Endothelial cell of umbilical vein (primary cell): ENCODE measurements around the gene NTNG1. TPM values are rescaled to one million over a fixed set of nuclear protein-coding genes. Genes with fewer than 3 reads are reported as not detected.

ENCODE experiments used
- BruUV-seq: library from RNA; stranded (reverse); fragments of 400-500 nt; replicated peaks from 2 replicates; lab custom pipeline; 2021; lab: Mats Ljungman, UMichigan
- CTCF ChIA-PET: fragments of 300-600, 350-600 bp; sonication (Branson Sonifier 250); formaldehyde crosslinking; loops from one replicate; lab custom pipeline; 2021; ENCODE audit warnings: antibody characterized with exemption, inconsistent platforms; lab: Charles Lee
- POLR2A ChIA-PET: fragments of 300-600, 350-600 bp; sonication (Branson Sonifier 250); formaldehyde crosslinking; loops from one replicate; lab custom pipeline; 2021; ENCODE audit warnings: antibody characterized with exemption, inconsistent platforms; lab: Charles Lee
- DNase-seq: peaks from one replicate; pipeline ENCODE4 v3.0.0-alpha.2; 2011; ENCODE audit warnings: low read depth, low spot score
- FAIRE-seq: peaks from 2 replicates; lab custom pipeline; 2011; peaks lifted over from hg19 to GRCh38; lab: Jason Lieb, UNC
- H2AFZ ChIP-seq: 2 replicates; pipeline ENCODE4 v1.6.0; 2012; ENCODE audit warnings: low read depth, low read length, control low read depth, inconsistent platforms
- H3K27ac ChIP-seq: 2 replicates; pipeline ENCODE4 v1.5.1; 2011; ENCODE audit warnings: low read depth, mild to moderate bottlenecking, control low read depth, low read length, moderate library complexity; ENCODE audit not compliant: insufficient read depth
- H3K27me3 ChIP-seq, 2 experiments: 2 replicates each; pipeline versions ENCODE4 v1.6.0 to v1.6.1; 2011; ENCODE audit warnings: low read length in 2 of 2, mixed read lengths in 1 of 2; ENCODE audit not compliant: control insufficient read depth in 2 of 2, insufficient read depth in 2 of 2
- H3K36me3 ChIP-seq, 2 experiments: 2 replicates in 1 of 2; 3 replicates in 1 of 2; pipeline ENCODE4 v1.5.1; 2011; ENCODE audit warnings: low read length in 2 of 2, mild to moderate bottlenecking in 1 of 2, moderate library complexity in 1 of 2; ENCODE audit not compliant: control insufficient read depth in 2 of 2, insufficient read depth in 2 of 2; ENCODE audit errors: extremely low read depth in 1 of 2
- H3K4me1 ChIP-seq: 3 replicates; pipeline ENCODE4 v1.5.1; 2011; ENCODE audit warnings: mild to moderate bottlenecking, low read length; ENCODE audit not compliant: control insufficient read depth, insufficient read depth; ENCODE audit errors: extremely low read depth
- H3K4me2 ChIP-seq: 2 replicates; pipeline ENCODE4 v1.6.1; 2011; ENCODE audit warnings: low read length, control low read depth, mixed read lengths; ENCODE audit not compliant: insufficient read depth
- H3K4me3 ChIP-seq, 3 experiments: fragments of 200-600 bp in 1 of 3; sonication (generic), shearing (Covaris generic) in 1 of 3; replicated peaks in 1 of 3; 2 replicates each; pipeline ENCODE4 v1.5.1; 2011 to 2016; ENCODE audit warnings: control low read depth in 3 of 3, low read length in 3 of 3, mild to moderate bottlenecking in 2 of 3, inconsistent platforms in 1 of 3, low read depth in 1 of 3, moderate library complexity in 1 of 3; ENCODE audit not compliant: insufficient read depth in 1 of 3
- H3K79me2 ChIP-seq: 2 replicates; pipeline ENCODE4 v1.6.0; 2012; ENCODE audit warnings: low read length, inconsistent platforms; ENCODE audit not compliant: control insufficient read depth, insufficient read depth
- H3K9ac ChIP-seq: replicated peaks from 2 replicates; pipeline ENCODE3; 2011; ENCODE audit warnings: low read length, control low read depth; ENCODE audit not compliant: insufficient read depth; ENCODE audit errors: extremely low read depth
- H3K9me1 ChIP-seq: replicated peaks from 3 replicates; pipeline ENCODE4 v1.6.0; 2011; ENCODE audit warnings: mild to moderate bottlenecking, low read length; ENCODE audit not compliant: control insufficient read depth, insufficient read depth; ENCODE audit errors: extremely low read depth
- H3K9me3 ChIP-seq: replicated peaks from 2 replicates; pipeline ENCODE4 v1.5.1; 2012; ENCODE audit warnings: low read length, inconsistent platforms; ENCODE audit not compliant: control insufficient read depth, insufficient read depth
- H4K20me1 ChIP-seq: replicated peaks from 2 replicates; pipeline ENCODE3; 2011; ENCODE audit warnings: mild to moderate bottlenecking, low read length; ENCODE audit not compliant: control insufficient read depth, insufficient read depth; ENCODE audit errors: extremely low read depth
- CTCF ChIP-seq, 2 donors: IDR thresholded peaks; 1 replicate in 1 of 2; 2 replicates in 1 of 2; pipeline ENCODE4 v1.5.1; 2011; ENCODE audit warnings: low read length in 2 of 2, mild to moderate bottlenecking in 2 of 2, moderate library complexity in 2 of 2, control low read depth in 1 of 2, inconsistent platforms in 1 of 2, low read depth in 1 of 2; ENCODE audit not compliant: insufficient read depth in 1 of 2; ENCODE audit errors: extremely low read depth in 1 of 2
- EZH2 ChIP-seq: IDR thresholded peaks from 2 replicates; pipeline ENCODE4 v1.6.1; 2012; ENCODE audit warnings: borderline replicate concordance, low read depth, mild to moderate bottlenecking, moderate library complexity, low read length, inconsistent platforms; ENCODE audit not compliant: severe bottlenecking
- FOS ChIP-seq: IDR thresholded peaks from 2 replicates; pipeline ENCODE4 v1.6.1; 2011; ENCODE audit warnings: mild to moderate bottlenecking, low read length, moderate library complexity, borderline replicate concordance; ENCODE audit not compliant: insufficient read depth
- GATA2 ChIP-seq: IDR thresholded peaks from 2 replicates; pipeline ENCODE4 v1.7.0; 2011; ENCODE audit warnings: low read depth, mild to moderate bottlenecking, moderate library complexity, mixed read lengths, low read length; ENCODE audit not compliant: insufficient read length, insufficient read depth
- JUN ChIP-seq: IDR thresholded peaks from 2 replicates; pipeline ENCODE4 v1.6.1; 2011; ENCODE audit warnings: borderline replicate concordance, low read depth; ENCODE audit not compliant: insufficient read length, insufficient read depth
- MAX ChIP-seq: IDR thresholded peaks from 2 replicates; pipeline ENCODE4 v1.6.1; 2011; ENCODE audit not compliant: insufficient read depth, insufficient read length
- MYC ChIP-seq: IDR thresholded peaks from one replicate; pipeline ENCODE4 v1.6.1; 2011; ENCODE audit warnings: mild to moderate bottlenecking, low read depth, low read length
- POLR2A ChIP-seq: IDR thresholded peaks from 2 replicates; pipeline ENCODE4 v1.6.1; 2012; ENCODE audit warnings: low read depth, mild to moderate bottlenecking, control low read depth, low read length
- POLR2AphosphoS5 ChIP-seq: IDR thresholded peaks from 2 replicates; pipeline ENCODE4 v1.6.1; 2012; ENCODE audit warnings: low read depth, mild to moderate bottlenecking, control low read depth, low read length, moderate library complexity; ENCODE audit not compliant: insufficient read depth
- dilution Hi-C: fragments of 300-500 bp; cut with MboI; formaldehyde crosslinking; loops from one replicate; pipeline ENCODE4 v1.15.0; 2019; ENCODE audit warnings: low sequenced_read_pairs; ENCODE audit not compliant: extremely low pct_ligation_motif_present
- intact Hi-C: fragments of 100-400 bp; cut with micrococcal nuclease; formaldehyde crosslinking; loops from one replicate; pipeline ENCODE4 v1.10.0; 2022
- polyA plus RNA-seq, 4 experiments: library from polyadenylated mRNA; depleted of rRNA in 3 of 4; stranded (reverse) in 3 of 4; unstranded in 1 of 4; fragments of >200 nt; gene quantifications; 2 replicates each; pipeline versions ENCODE4 v1.2.1 to v1.2.3, GENCODE V29; 2011 to 2012; ENCODE audit warnings: missing spikeins in 1 of 4
- total RNA-seq: library from RNA; stranded (reverse); gene quantifications from 2 replicates; pipeline ENCODE4 v1.2.3, GENCODE V29; 2021

Gene NTNG1
- total and polyA plus RNA-seq, 2 donors (not counting 3 experiments of a cell fraction or from before 2014, with no cell fraction given) = not detected

GRCh38 chr1:107442551-107442950 lies 301.7 kb downstream of the NTNG1 start:
- H2AFZ ChIP-seq = no peak overlapping the region
- H3K9ac ChIP-seq = no peak overlapping the region
- no TSS peak for BruUV-seq
- CTCF ChIA-PET = no interaction called here
- H3K36me3 ChIP-seq = no peaks in the 10 kb centered on the region
- H3K4me3 ChIP-seq = no peak overlapping the region
- H3K27me3 ChIP-seq = no peaks in the 10 kb centered on the region
- intact Hi-C loops (no loop called here), dilution Hi-C loops (no loop called here)
- POLR2A ChIA-PET = no interaction called here
- H3K4me2 ChIP-seq = no peak overlapping the region
- TF ChIP-seq FOS = no peak
- TF ChIP-seq GATA2 = no peak
- TF ChIP-seq CTCF (IDR thresholded peaks at IDR 0.05; ENCODE audit: extremely low read depth in 1 of 2, insufficient read depth in 1 of 2, low read depth in 1 of 2, low read length in 2 of 2) = no peak
- TF ChIP-seq MYC = no peak
- no peak for TF ChIP-seq EZH2
- TF ChIP-seq MAX = no peak
- TF ChIP-seq POLR2A = no peak
- TF ChIP-seq JUN = no peak
- TF ChIP-seq POLR2AphosphoS5 = no peak
- DNase-seq = no peak
- no peak overlapping the region for H3K27ac ChIP-seq
- H3K9me3 ChIP-seq = no peaks in the 10 kb centered on the region
- FAIRE-seq = no peak
- no peaks in the 10 kb centered on the region for H3K79me2 ChIP-seq
- H3K4me1 ChIP-seq = no peaks in the 10 kb centered on the region
- no peaks in the 10 kb centered on the region for H4K20me1 ChIP-seq
- no peaks in the 10 kb centered on the region for H3K9me1 ChIP-seq
